GM21447 (cell line): ENCODE results near the gene GIGYF2.
"Not testable (repeated sequence)": the region's sequence is repeated elsewhere in the genome, so short reads cannot be mapped to it uniquely, and the experiment has no call there.

Source experiments
- ATAC-seq: cut with Tn5 transposase; IDR thresholded peaks from one replicate; pipeline ENCODE4 v1.9.1; 2021; ENCODE audit not compliant: unreplicated experiment

Gene GIGYF2

GRCh38 chr2:232890536-232890895 is 193.4 kb downstream of the GIGYF2 start:
- no peak for ATAC-seq

GRCh38 chr2:232890896-232891601 is 193.9 kb downstream of the GIGYF2 start:
- no peak for ATAC-seq

- ATAC-seq = no peak
Observed at GRCh38 chr2:232891621-232892071, 194.5 kb downstream of the GIGYF2 start.

- no peak for ATAC-seq
Observed at GRCh38 chr2:232892221-232892620, 195.1 kb downstream of the GIGYF2 start.

- no peak for ATAC-seq
Observed at GRCh38 chr2:232892843-232893242, 195.7 kb downstream of the GIGYF2 start.

GRCh38 chr2:232893834-232894233 is 196.7 kb downstream of the GIGYF2 start:
- no peak for ATAC-seq

GRCh38 chr2:232894251-232894650 is 197.1 kb downstream of the GIGYF2 start:
- no peak for ATAC-seq

GRCh38 chr2:232894746-232895145 is 197.6 kb downstream of the GIGYF2 start:
- ATAC-seq = no peak

GRCh38 chr2:232896111-232896510 is 199.0 kb downstream of the GIGYF2 start:
- no peak for ATAC-seq

GRCh38 chr2:232896720-232897597 is 199.8 kb downstream of the GIGYF2 start:
- no peak for ATAC-seq

GRCh38 chr2:232897598-232898408 is 200.7 kb downstream of the GIGYF2 start:
- no peak for ATAC-seq

- no peak for ATAC-seq
Observed at GRCh38 chr2:232898592-232899543, 201.7 kb downstream of the GIGYF2 start.

GRCh38 chr2:232900811-232901735 is 203.9 kb downstream of the GIGYF2 start:
- ATAC-seq = no peak

GRCh38 chr2:232901736-232902578 is 204.8 kb downstream of the GIGYF2 start:
- ATAC-seq = no peak

- ATAC-seq = no peak
Observed at GRCh38 chr2:232903989-232904388, 206.9 kb downstream of the GIGYF2 start.

GRCh38 chr2:232906867-232907717 is 210.0 kb downstream of the GIGYF2 start:
- not testable (repeated sequence) for ATAC-seq

- ATAC-seq = not testable (repeated sequence)
Observed at GRCh38 chr2:232907718-232908085, 210.6 kb downstream of the GIGYF2 start.
